GM12878 (cell line): ENCODE results near the gene UFD1. TPM values are rescaled to one million over a fixed set of nuclear protein-coding genes. Genes with fewer than 3 reads are reported as not detected.

Source experiments
- ATAC-seq: fragments of 200-7000 bp; cut with Tn5 transposase; 3 replicates; pipeline ENCODE4 v1.9.1; 2020; ENCODE audit warnings: mild to moderate bottlenecking, moderate library complexity
- BruUV-seq: library from RNA; stranded (reverse); fragments of 400-500 nt; replicated peaks from 2 replicates; lab custom pipeline; 2021; lab: Mats Ljungman, UMichigan
- CTCF ChIA-PET: fragments of 300-600 bp; sonication (Branson Sonifier 250); formaldehyde crosslinking; extraction: SDS; loops from one replicate; lab custom pipeline; 2021; ENCODE audit warnings: inconsistent platforms; lab: Yijun Ruan, JAX
- POLR2A ChIA-PET: fragments of 350-600 bp; formaldehyde crosslinking; extraction: SDS; loops from one replicate; lab custom pipeline; 2021; ENCODE audit warnings: inconsistent platforms; lab: Charles Lee
- RAD21 ChIA-PET: fragments of 300-600 bp; sonication (Branson Sonifier 250); formaldehyde crosslinking; loops from one replicate; lab custom pipeline; 2023; ENCODE audit warnings: antibody characterized with exemption; ENCODE audit not compliant: unreplicated experiment; lab: Charles Lee
- SMC1A ChIA-PET: fragments of 300-600 bp; sonication (Branson Sonifier 250); formaldehyde crosslinking; loops from one replicate; lab custom pipeline; 2023; ENCODE audit not compliant: unreplicated experiment, uncharacterized antibody; lab: Charles Lee
- DNase-seq: peaks from one replicate; pipeline ENCODE4 v3.0.0-alpha.2; 2011; ENCODE audit warnings: low read depth, low spot score
- FAIRE-seq: peaks from 3 replicates; lab custom pipeline; 2011; peaks lifted over from hg19 to GRCh38; lab: Jason Lieb, UNC
- H2AFZ ChIP-seq: 2 replicates; pipeline ENCODE4 v1.6.0; 2011; ENCODE audit warnings: low read depth, low read length, control low read depth; ENCODE audit not compliant: control insufficient read depth
- H3K27ac ChIP-seq: 2 replicates; pipeline ENCODE4 v1.5.1; 2011; ENCODE audit warnings: control low read depth; ENCODE audit not compliant: control insufficient read depth, insufficient read depth
- H3K27me3 ChIP-seq, 2 experiments: replicated peaks in 1 of 2; 2 replicates each; pipeline versions ENCODE4 v1.6.0 to v1.6.1; 2011; ENCODE audit warnings: low read length in 1 of 2; ENCODE audit not compliant: control insufficient read depth in 2 of 2, insufficient read depth in 2 of 2
- H3K36me3 ChIP-seq, 2 experiments: 2 replicates each; pipeline ENCODE4 v1.5.1; 2011; ENCODE audit warnings: low read length in 1 of 2; ENCODE audit not compliant: control insufficient read depth in 2 of 2, insufficient read depth in 2 of 2
- H3K4me1 ChIP-seq: 2 replicates; pipeline ENCODE4 v1.6.1; 2011; ENCODE audit warnings: mild to moderate bottlenecking, low read length, moderate library complexity, mixed read lengths; ENCODE audit not compliant: control insufficient read depth, insufficient read depth
- H3K4me2 ChIP-seq: 2 replicates; pipeline ENCODE4 v1.6.0; 2011; ENCODE audit warnings: control low read depth; ENCODE audit not compliant: control insufficient read depth, insufficient read depth
- H3K4me3 ChIP-seq: fragments of 200-600 bp; sonication (generic); 2 replicates; pipeline ENCODE4 v1.5.1; 2016
- H3K79me2 ChIP-seq: 2 replicates; pipeline ENCODE4 v1.6.0; 2011; ENCODE audit warnings: low read length; ENCODE audit not compliant: control insufficient read depth, insufficient read depth
- H3K9ac ChIP-seq: 2 replicates; pipeline ENCODE4 v1.8.0; 2011; ENCODE audit warnings: low read length, control low read depth, mixed read lengths; ENCODE audit not compliant: control insufficient read depth, insufficient read depth
- H3K9me3 ChIP-seq: replicated peaks from 3 replicates; pipeline ENCODE4 v1.5.1; 2011; ENCODE audit warnings: mild to moderate bottlenecking, low read length; ENCODE audit not compliant: control insufficient read depth, insufficient read depth
- H4K20me1 ChIP-seq: 2 replicates; pipeline ENCODE4 v1.6.0; 2011; ENCODE audit not compliant: control insufficient read depth, insufficient read depth
- CEBPZ ChIP-seq: fragments of 150-350 bp; IDR thresholded peaks from 2 replicates; pipeline ENCODE4 v1.6.1; 2016; ENCODE audit warnings: low read depth, low read length
- E2F4 ChIP-seq: IDR thresholded peaks from 2 replicates; pipeline ENCODE4 v1.6.1; 2012; ENCODE audit warnings: low read depth, low read length, improper control_type of control experiment
- FOXM1 ChIP-seq: IDR thresholded peaks from 2 replicates; pipeline ENCODE4 v1.6.1; 2012; ENCODE audit warnings: low read depth, mild to moderate bottlenecking, inconsistent platforms, low read length, moderate library complexity
- MLLT1 ChIP-seq: fragments of 450-650 bp; IDR thresholded peaks from 2 replicates; pipeline ENCODE4 v1.6.1; 2016; ENCODE audit warnings: mild to moderate bottlenecking
- RBBP5 ChIP-seq: fragments of 200-600 bp; sonication (generic); conservative IDR thresholded peaks from 2 replicates; pipeline ENCODE4 v1.6.1; 2016
- YY1 ChIP-seq: IDR thresholded peaks from 2 replicates; pipeline ENCODE4 v1.6.1; 2011; ENCODE audit warnings: low read depth, mild to moderate bottlenecking, low read length
- ZNF274 ChIP-seq: IDR thresholded peaks from one replicate; pipeline ENCODE4 v1.8.0; 2011; ENCODE audit not compliant: insufficient read length, insufficient read depth
- ZNF384 ChIP-seq: IDR thresholded peaks from 2 replicates; pipeline ENCODE4 v1.6.1; 2012; ENCODE audit warnings: low read depth, mild to moderate bottlenecking, low read length, improper control_type of control experiment, borderline replicate concordance
- WGBS: methylation state at CpG from one replicate; pipeline ENCODE4 v1.1.6; 2016; ENCODE audit warnings: low lambda C conversion rate; ENCODE audit not compliant: insufficient replicate concordance, insufficient coverage; ENCODE audit errors: missing lambda C conversion rate; 5-methylcytosine and 5-hydroxymethylcytosine counted together
- in situ Hi-C: fragments of 300-500 bp; cut with MboI; formaldehyde crosslinking; loops from 9 replicates; pipeline ENCODE4 v1.14.3; 2018; ENCODE audit warnings: mixed read lengths
- intact Hi-C: fragments of 100-400 bp; cut with micrococcal nuclease; formaldehyde crosslinking; loops from one replicate; pipeline ENCODE4 v1.14.2; 2022; ENCODE audit not compliant: unreplicated experiment
- polyA plus RNA-seq, 11 experiments: library from polyadenylated mRNA; depleted of rRNA in 4 of 11; unstranded in 6 of 11; stranded (reverse) in 5 of 11; fragments of >200 nt; fragmentation: Nextera tagmentation in 4 of 11; fragmentation: Illumina TruSeq in 1 of 11; extraction: Ambion mirVana in 4 of 11; extraction: Trizol in 1 of 11; gene quantifications; 1 replicate in 1 of 11; 2 replicates in 10 of 11; pipeline versions ENCODE4 v1.2.1 to v1.2.3, GENCODE V29; 2011 to 2016; ENCODE audit warnings: inconsistent platforms in 2 of 11, missing spikeins in 2 of 11, low read depth in 1 of 11
- total RNA-seq, 4 experiments: library from RNA; depleted of rRNA in 3 of 4; stranded (reverse); fragments of >200 nt in 3 of 4; fragmentation: Illumina TruSeq in 1 of 4; extraction: Trizol in 1 of 4; gene quantifications; 2 replicates each; pipeline versions ENCODE4 v1.2.1 to v1.2.3, GENCODE V29; 2013 to 2021

UFD1 gene
- total and polyA plus RNA-seq, 10 of the 15 experiments (the other 5 are each of a cell fraction or from before 2014, with no cell fraction given) = 67.2 to 143 (median 117) TPM

GRCh38 chr22:19446603-19447329, 32.2 kb downstream of the UFD1 start:
- Histone ChIP-seq H3K4me3 (peak overlapping the region; percentile 86), H2AFZ (peak overlapping the region; percentile 26), H3K4me2 (peak overlapping the region; percentile 80), H3K27ac (peak overlapping the region; percentile 85; the same call in 1 of the 2 replicates), H3K36me3 (peaks cover 6 to 15% of the 10 kb centered on the region in 2 experiments; a peak in 3 of 4 replicates), H4K20me1 (no peaks in the 10 kb centered on the region), H3K27me3 (no peaks in the 10 kb centered on the region), H3K4me1 (peaks cover 17% of the 10 kb centered on the region), H3K9ac (peak overlapping the region; percentile 82), H3K79me2 (peaks cover 30% of the 10 kb centered on the region), H3K9me3 (no peaks in the 10 kb centered on the region)
- ChIA-PET CTCF (interaction anchor here (1.0 to 3.1 kb wide), 3 partner anchors 13 to 267 kb away, joined by 4 to 10 read pairs (median 9); no protein-coding TSS in a partner anchor), POLR2A (interaction anchor here (0.6 to 1.8 kb wide), 5 partner anchors 15 to 269 kb away, joined by 3 to 4 read pairs (median 3); partner anchors contain the start of genes CDC45, MRPL40 and SLC25A1), RAD21 (interaction anchor here (1.0 to 1.7 kb wide), 3 partner anchors 15 to 268 kb away, joined by 3 to 4 read pairs (median 4); partner anchors contain the start of genes HIRA, MRPL40 and SLC25A1), SMC1A (interaction anchor here (1.3 to 4.4 kb wide), 2 partner anchors 12 to 30 kb away, joined by 6 to 18 read pairs; no protein-coding TSS in a partner anchor)
- DNase-seq = no peak
- in situ Hi-C loops (loop anchor here (25.0 kb wide), 1 partner anchor 1809 kb away; the partner anchor contains the start of genes ATP6V1E1 and BCL2L13), intact Hi-C loops (loop anchor here (1.0 to 5.0 kb wide), 2 partner anchors 14 to 269 kb away; partner anchors contain the start of genes MRPL40 and SLC25A1)
- no peak for TF ChIP-seq ZNF274
- no peak for TF ChIP-seq YY1
- TF ChIP-seq RBBP5 = no peak
- no peak for TF ChIP-seq FOXM1
- TF ChIP-seq CEBPZ = no peak
- TF ChIP-seq ZNF384 = no peak
- no peak for TF ChIP-seq E2F4
- TF ChIP-seq MLLT1 = peak; percentile 89
- FAIRE-seq = no peak
- no TSS peak for BruUV-seq
- 24% methylated on average over 22 of the region's 22 CpGs for WGBS
- no peak; the same call in 2 of the 3 replicates for ATAC-seq
